ENCODE measurements around the gene MARCKSL1. TPM values are rescaled to one million over a fixed set of nuclear protein-coding genes. Genes with fewer than 3 reads are reported as not detected.

The MARCKSL1 gene
- total RNA-seq, 6 donors from 2014 or later, result 1.0 to 56.9 (median 9.4) TPM

GRCh38 chr1:32364836-32365235 is 28.8 kb upstream of the MARCKSL1 start:
- Histone ChIP-seq H3K27me3 (peaks cover 0 to 4% (median 0%) of the 10 kb centered on the region in 4 donors), H3K9me3 (no peaks in the 10 kb centered on the region), H3K4me1 (peaks cover 13 to 22% (median 15%) of the 10 kb centered on the region in 4 donors), H3K27ac (no peak overlapping the region), H3K4me3 (no peak overlapping the region), H3K36me3 (peaks cover 10 to 66% (median 49%) of the 10 kb centered on the region in 4 donors)
- DNase-seq, result no peak
- no peak for ATAC-seq (ENCODE audit: low FRiP score in 2 of 2)
- TF ChIP-seq EP300 (IDR thresholded peaks at IDR 0.05), result no peak
- no peak for TF ChIP-seq POLR2AphosphoS5 (IDR thresholded peaks at IDR 0.05)
- TF ChIP-seq POLR2A (IDR thresholded peaks at IDR 0.05), result no peak
- TF ChIP-seq CTCF (IDR thresholded peaks at IDR 0.05), result no peak
- WGBS, 2 donors, result 94 to 98% methylated on average over 5 of the region's 5 CpGs

- 86 to 96% methylated on average over 8 to 12 of the region's 12 CpGs for WGBS, 2 donors
- peak in 1 of 2 donors; percentile 54 for DNase-seq
- Histone ChIP-seq H3K36me3 (peaks cover 10 to 56% (median 38%) of the 10 kb centered on the region in 4 donors), H3K4me1 (peaks cover 13 to 24% (median 15%) of the 10 kb centered on the region in 4 donors), H3K4me3 (no peak overlapping the region), H3K9me3 (no peaks in the 10 kb centered on the region), H3K27me3 (peaks cover 0 to 4% (median 0%) of the 10 kb centered on the region in 4 donors), H3K27ac (no peak overlapping the region)
- TF ChIP-seq CTCF (IDR thresholded peaks at IDR 0.05), result no peak
- peak in 1 of 4 donors; percentile 5 for TF ChIP-seq POLR2A (IDR thresholded peaks at IDR 0.05)
- ATAC-seq (ENCODE audit: low FRiP score in 2 of 2), result no peak
Measured at GRCh38 chr1:32363713-32364112, 27.7 kb upstream of the MARCKSL1 start.

GRCh38 chr1:32362474-32363313 is 26.7 kb upstream of the MARCKSL1 start, which contains the start of the genes FAM229A and TSSK3:
TSS of gene FAM229A (minus strand) at chr1:32362485. CDS start at chr1:32362091, 394 bp downstream.
TSS of gene TSSK3 (plus strand) at chr1:32362539. CDS start at chr1:32362702, 163 bp downstream.
- WGBS, 2 donors, result 68 to 83% methylated on average over 16 to 17 of the region's 17 CpGs
- Histone ChIP-seq H3K36me3 (peaks cover 10 to 46% (median 28%) of the 10 kb centered on the region in 4 donors), H3K27ac (peak within 1 kb of the TSS in 1 of 4 donors; percentile 60), H3K4me3 (peak within 1 kb of the TSS; percentile 16 to 47 (median 39)), H3K27me3 (peaks cover 0 to 4% (median 0%) of the 10 kb centered on the region in 4 donors), H3K4me1 (peaks cover 13 to 24% (median 15%) of the 10 kb centered on the region in 4 donors), H3K9me3 (no peaks in the 10 kb centered on the region)
- no peak for ATAC-seq (ENCODE audit: low FRiP score in 2 of 2)
- DNase-seq, result no peak
- TF ChIP-seq EP300 (IDR thresholded peaks at IDR 0.05) (no peak), POLR2A (IDR thresholded peaks at IDR 0.05) (no peak), POLR2AphosphoS5 (IDR thresholded peaks at IDR 0.05) (no peak), CTCF (IDR thresholded peaks at IDR 0.05) (no peak)

- peaks cover 13 to 24% (median 15%) of the 10 kb centered on the region in 4 donors for H3K4me1 ChIP-seq
- DNase-seq (peak in 1 of 2 donors; percentile 91), ATAC-seq (ENCODE audit: low FRiP score in 2 of 2) (peak; percentile 54 to 77)
- H3K27me3 ChIP-seq, result peaks cover 0 to 4% (median 0%) of the 10 kb centered on the region in 4 donors
- 0% methylated on average over 11 of the region's 91 CpGs; no CpG with 5 or more reads in 1 of the 2 donors for WGBS, 2 donors
- H3K27ac ChIP-seq, result peak overlapping the region in 1 of 4 donors; percentile 60
- H3K4me3 ChIP-seq, result peak overlapping the region; percentile 16 to 47 (median 39)
- peaks cover 3 to 37% (median 20%) of the 10 kb centered on the region in 4 donors for H3K36me3 ChIP-seq
- TF ChIP-seq POLR2AphosphoS5 (IDR thresholded peaks at IDR 0.05) (no peak), CTCF (IDR thresholded peaks at IDR 0.05) (peak in 5 of 6 experiments; percentile 33 to 57 (median 33))
- no peaks in the 10 kb centered on the region for H3K9me3 ChIP-seq
Measured at GRCh38 chr1:32361674-32362473, 25.8 kb upstream of the MARCKSL1 start.

Measured in upper lobe of left lung (tissue), 6 donors.